Cardiac muscle cell (in vitro differentiated cells and primary cell): ENCODE measurements around the gene C1RL. TPM values are rescaled to one million over a fixed set of nuclear protein-coding genes. Genes with fewer than 3 reads are reported as not detected.

ENCODE experiments used
- DNase-seq, 2 donors: peaks; one replicate each; pipeline versions ENCODE4 v3.0.0 to v3.0.0-alpha.2; 2010 to 2017; ENCODE audit warnings: low read depth in 1 of 2, low spot score in 1 of 2
- H3K27ac ChIP-seq: fragments of 200-600 bp; sonication (generic); 2 replicates; pipeline ENCODE4 v1.5.1; 2016
- H3K27me3 ChIP-seq: fragments of 200-600 bp; sonication (generic); 2 replicates; pipeline ENCODE4 v1.6.0; 2016; ENCODE audit warnings: control low read depth
- H3K36me3 ChIP-seq: fragments of 200-600 bp; sonication (generic); 2 replicates; pipeline ENCODE4 v1.5.1; 2016; ENCODE audit warnings: control low read depth
- H3K4me1 ChIP-seq: fragments of 200-600 bp; sonication (generic); 2 replicates; pipeline ENCODE4 v1.8.1; 2017; ENCODE audit warnings: low read depth, mild to moderate bottlenecking, mixed run types
- H3K4me3 ChIP-seq: fragments of 200-600 bp; sonication (generic); 2 replicates; pipeline ENCODE4 v1.5.1; 2016; ENCODE audit warnings: mild to moderate bottlenecking
- H3K9me3 ChIP-seq: fragments of 200-600 bp; sonication (generic); 2 replicates; pipeline ENCODE4 v1.5.1; 2017; ENCODE audit warnings: low read depth, mild to moderate bottlenecking, control low read depth
- CTCF ChIP-seq: IDR thresholded peaks from 2 replicates; pipeline ENCODE4 v1.5.1; 2012; ENCODE audit warnings: low read depth, mild to moderate bottlenecking, low read length
- polyA plus RNA-seq: library from polyadenylated mRNA; unstranded; fragments of >200 nt; fragmentation: Nextera tagmentation; extraction: Ambion mirVana; gene quantifications from 2 replicates; pipeline ENCODE4 v1.2.1, GENCODE V29; 2016
- total RNA-seq: library from RNA; depleted of rRNA; stranded (reverse); fragments of >200 nt; gene quantifications from 2 replicates; pipeline ENCODE4 v1.2.3, GENCODE V29; 2016

C1RL gene
- total and polyA plus RNA-seq, 2 experiments from 2014 or later: 14.3 to 32.4 TPM

DNA sequence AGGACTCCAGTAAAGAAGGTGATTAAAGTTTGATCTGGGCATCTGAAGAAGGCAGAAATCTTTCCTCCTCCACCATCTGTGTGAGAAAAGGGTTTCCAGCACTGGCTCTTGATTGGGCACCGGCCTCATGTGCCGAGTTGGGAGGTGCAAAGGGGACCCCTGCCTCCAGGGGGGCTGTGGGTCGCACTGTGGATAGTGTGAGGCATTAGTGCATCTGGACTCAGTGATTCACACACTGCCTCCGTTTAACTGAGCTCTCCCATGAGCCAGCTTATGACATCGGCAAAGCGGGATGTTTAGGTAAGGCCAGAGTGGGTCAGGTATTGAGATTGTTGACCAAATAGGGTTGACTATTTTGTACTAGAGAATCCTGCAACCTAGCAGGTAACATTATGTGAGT is 39.6 kb downstream of the C1RL start:
- no peak for TF ChIP-seq CTCF
- H3K9me3 ChIP-seq: no peaks in the 10 kb centered on the region
- peaks cover 2% of the 10 kb centered on the region for H3K4me1 ChIP-seq
- H3K27me3 ChIP-seq: peaks cover 12% of the 10 kb centered on the region
- no peak for DNase-seq
- peak overlapping the region; percentile 32 for H3K27ac ChIP-seq
- H3K36me3 ChIP-seq: no peaks in the 10 kb centered on the region
- no peak overlapping the region for H3K4me3 ChIP-seq

GRCh38 chr12:7068994-7069346 is 40.0 kb downstream of the C1RL start:
- no peaks in the 10 kb centered on the region for H3K36me3 ChIP-seq
- DNase-seq: no peak
- TF ChIP-seq CTCF: no peak
- peak overlapping the region; percentile 32 for H3K27ac ChIP-seq
- H3K4me3 ChIP-seq: no peak overlapping the region
- no peaks in the 10 kb centered on the region for H3K9me3 ChIP-seq
- peaks cover 2% of the 10 kb centered on the region for H3K4me1 ChIP-seq
- H3K27me3 ChIP-seq: peaks cover 8% of the 10 kb centered on the region

DNA sequence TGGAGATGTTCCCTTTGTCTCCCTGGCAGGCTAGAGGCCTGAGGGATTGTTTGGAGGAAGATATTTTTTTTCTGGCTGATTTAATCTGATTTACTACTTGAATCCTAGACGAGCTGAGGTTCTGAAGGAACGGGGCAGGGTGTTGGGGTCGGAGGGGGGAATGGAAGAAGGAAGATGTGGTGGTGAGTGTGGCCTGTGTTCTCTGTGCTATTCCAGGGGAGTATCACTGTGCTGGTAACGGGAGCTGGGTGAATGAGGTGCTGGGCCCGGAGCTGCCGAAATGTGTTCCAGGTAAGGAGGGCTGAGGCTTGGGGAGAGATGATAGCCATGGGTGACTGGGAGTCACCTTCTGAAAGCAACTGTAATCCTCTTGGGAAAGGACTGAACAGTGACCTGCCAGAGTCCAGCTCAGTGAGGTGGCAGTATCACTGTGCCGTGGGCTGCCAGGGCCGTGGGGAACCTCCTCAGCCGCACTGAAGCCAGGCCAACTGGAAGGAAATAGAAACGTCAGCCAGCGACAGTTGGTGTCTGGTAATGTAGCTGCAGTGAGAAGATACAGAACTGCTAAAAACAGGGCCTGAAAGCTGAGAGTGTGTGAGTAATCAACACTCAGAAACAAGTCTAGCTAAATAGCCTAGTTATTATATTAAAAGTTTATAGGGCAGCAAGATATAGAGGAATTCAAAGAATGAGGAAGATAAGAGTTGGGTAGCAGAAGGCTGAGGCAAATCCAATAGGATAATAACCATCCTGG is 40.6 kb downstream of the C1RL start:
- H3K27me3 ChIP-seq: peaks cover 3% of the 10 kb centered on the region
- H3K9me3 ChIP-seq: no peaks in the 10 kb centered on the region
- TF ChIP-seq CTCF: no peak
- no peak overlapping the region for H3K4me3 ChIP-seq
- H3K36me3 ChIP-seq: no peaks in the 10 kb centered on the region
- H3K4me1 ChIP-seq: peaks cover 2% of the 10 kb centered on the region
- no peak overlapping the region for H3K27ac ChIP-seq
- peak; percentile 6 to 81 for DNase-seq

- no peak for DNase-seq
- Histone ChIP-seq H3K27me3 (no peaks in the 10 kb centered on the region), H3K4me1 (peaks cover 2% of the 10 kb centered on the region)
Observed at GRCh38 chr12:7067096-7067495, 41.9 kb downstream of the C1RL start.

DNA sequence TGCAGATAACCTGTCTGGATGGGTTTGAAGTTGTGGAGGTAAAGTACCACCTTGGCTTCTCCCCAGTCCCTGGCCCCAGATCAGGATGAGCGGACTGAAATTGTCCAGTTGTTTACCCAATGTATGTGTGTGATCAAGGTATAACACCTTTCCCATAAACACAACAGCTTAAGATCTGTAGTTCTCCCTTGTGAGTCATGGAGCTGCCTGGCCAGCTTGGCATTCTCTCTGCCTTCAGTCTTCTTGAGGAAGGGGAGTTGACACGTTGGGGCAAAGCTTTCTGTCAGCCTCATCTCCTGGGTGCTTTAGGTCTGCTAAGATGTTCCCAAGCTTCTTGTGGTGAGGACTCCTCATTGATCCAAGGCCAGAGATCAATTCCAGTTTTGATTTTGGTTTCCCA is 42.4 kb downstream of the C1RL start:
- H3K27ac ChIP-seq: no peak overlapping the region
- TF ChIP-seq CTCF: no peak

More at GRCh38 chr12:7067096-7067495, 41.9 kb downstream of the C1RL start:
- no peak for TF ChIP-seq CTCF
- Histone ChIP-seq H3K27ac (no peak overlapping the region), H3K36me3 (no peaks in the 10 kb centered on the region), H3K9me3 (no peaks in the 10 kb centered on the region), H3K4me3 (no peak overlapping the region)

More for the DNA sequence above, 42.4 kb downstream of the C1RL start:
- no peaks in the 10 kb centered on the region for H3K27me3 ChIP-seq
- DNase-seq: no peak
- H3K9me3 ChIP-seq: no peaks in the 10 kb centered on the region
- H3K4me1 ChIP-seq: peaks cover 2% of the 10 kb centered on the region
- H3K4me3 ChIP-seq: no peak overlapping the region
- no peaks in the 10 kb centered on the region for H3K36me3 ChIP-seq
